GM15510 (cell line): ENCODE results near the gene BID.

Experiments
- POLR2A ChIP-seq: IDR thresholded peaks from 3 replicates; pipeline ENCODE4 v1.6.1; 2011; ENCODE audit warnings: borderline replicate concordance; ENCODE audit not compliant: insufficient read length; ENCODE audit errors: extremely low read depth

Gene BID

DNA sequence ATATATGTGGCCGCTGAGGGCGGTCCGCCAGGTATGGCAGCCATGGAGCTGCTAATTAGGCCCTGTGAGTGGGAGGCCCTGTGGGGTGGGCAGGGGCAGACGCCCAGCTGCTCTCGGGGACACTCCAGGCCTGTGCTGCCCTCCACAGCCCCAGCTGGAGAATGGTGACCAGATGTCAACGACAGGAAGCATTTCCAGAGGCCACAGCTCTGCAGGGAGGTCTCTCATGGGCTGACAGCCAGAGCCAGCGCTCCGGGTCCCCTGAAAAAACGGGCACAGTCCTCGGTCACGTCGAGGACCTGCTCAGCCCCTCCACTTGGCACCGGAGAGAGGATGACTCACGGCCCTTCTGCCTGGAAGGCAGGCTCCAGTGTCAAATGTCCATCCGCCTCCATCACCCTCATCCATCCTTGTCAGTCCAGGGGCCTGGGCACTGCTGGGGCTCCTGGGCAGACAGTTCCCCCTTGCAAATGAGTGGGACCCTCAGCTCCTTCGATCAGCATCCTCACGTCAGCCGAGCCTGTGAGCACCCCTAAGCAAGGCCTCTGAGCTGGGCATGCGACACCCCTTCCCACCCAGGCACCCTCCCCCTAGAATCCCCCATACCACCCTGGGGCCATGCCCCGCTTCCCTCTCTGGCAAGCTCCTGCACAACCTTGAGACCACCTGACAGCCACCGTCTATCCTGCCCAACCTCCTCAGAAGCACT, 1.9 kb downstream of the BID start:
- no peak for TF ChIP-seq POLR2A

DNA sequence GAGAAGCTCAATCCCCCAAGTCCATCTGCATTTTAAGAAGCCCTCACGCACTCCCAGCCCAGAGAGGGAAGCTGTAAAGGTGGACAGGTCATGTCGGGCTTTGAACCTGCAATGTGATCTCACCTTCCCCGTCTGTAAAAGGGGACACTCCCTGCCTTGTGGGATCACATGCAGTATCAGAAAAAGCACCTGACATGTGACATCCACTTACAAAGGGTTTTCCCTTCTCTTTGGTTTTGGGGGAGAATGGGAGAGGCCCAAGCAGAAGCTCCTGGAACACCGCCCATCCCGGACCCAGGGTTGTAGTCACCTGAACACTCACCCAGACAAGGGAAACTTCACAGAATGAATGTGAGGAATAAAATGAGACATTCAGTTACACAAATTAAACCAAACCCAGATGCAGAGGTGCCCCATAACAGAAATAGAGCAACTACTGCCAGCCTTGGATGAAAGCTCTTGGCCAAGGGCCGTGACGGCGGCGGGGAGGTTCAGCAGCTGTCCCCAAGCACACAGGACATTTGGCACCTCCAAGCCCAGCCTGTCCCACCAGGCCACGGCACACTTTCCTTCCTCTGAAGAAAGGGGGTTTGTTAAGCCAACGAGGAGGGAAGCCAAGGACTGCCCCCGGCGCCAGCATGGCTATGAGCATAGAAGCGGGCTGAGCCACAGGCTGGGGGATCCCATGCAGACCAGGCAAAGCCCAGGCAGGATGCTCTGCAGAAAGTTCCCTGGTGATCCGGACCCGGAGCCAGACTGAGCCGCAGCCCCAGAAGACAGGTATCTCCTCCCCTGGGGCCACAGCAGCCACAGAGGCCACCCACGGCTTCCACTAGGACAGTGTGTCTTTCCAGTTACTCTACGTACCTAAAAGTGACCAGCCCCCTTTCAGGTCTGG, 3.8 kb downstream of the BID start:
- no peak for TF ChIP-seq POLR2A

DNA sequence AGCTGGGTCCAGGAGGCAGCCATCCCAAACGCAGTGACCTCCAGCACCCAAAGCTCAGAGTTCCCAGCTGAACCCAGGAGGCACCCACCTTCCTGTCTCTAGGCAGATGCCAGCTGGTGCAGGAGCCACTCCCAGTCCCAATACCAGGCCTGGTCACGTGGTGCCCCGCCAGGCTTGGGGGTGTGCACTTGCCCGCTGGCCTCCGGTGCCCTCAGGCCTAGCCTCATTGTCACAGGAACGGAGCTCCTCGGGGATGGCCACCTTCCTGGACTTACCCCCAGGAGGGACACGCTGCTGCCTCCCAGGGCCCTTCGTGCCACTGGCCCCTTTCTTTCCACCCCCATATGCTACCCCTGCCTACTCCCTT, 4.6 kb downstream of the BID start:
- no peak for TF ChIP-seq POLR2A

DNA sequence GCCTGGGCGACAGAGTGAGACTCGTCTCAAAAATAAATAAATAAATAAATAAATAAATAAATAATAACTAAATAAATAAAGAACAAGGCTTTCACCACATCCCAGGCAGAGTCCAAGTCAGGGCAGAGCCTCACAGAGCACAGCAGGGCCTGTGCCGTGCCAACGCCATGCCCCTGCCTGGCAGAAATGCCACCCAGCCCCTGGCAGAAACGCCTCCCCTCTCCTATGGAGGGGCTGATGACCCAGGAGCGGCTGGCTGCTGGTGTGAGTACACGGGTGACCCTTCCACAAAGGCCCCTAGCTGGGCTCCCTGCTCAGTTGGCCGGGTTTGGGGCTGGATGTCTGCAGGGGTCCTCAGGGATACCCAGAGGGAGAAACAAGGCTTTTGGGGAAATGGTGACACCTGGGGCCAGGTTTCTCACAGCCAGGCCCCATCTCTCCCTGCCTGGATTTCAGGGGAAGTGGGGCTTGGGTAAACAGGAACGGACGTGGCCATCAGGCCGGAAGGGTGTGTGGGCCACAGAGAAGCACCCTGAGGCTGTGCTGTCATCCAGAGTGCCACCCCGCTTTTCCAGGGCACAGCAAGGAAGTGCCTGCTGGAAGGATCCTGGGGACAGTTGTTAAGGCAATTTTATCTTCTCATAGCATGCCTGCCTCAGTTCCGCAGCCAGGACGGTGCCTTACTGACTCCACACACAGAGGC, 5.1 kb downstream of the BID start:
- no peak for TF ChIP-seq POLR2A

DNA sequence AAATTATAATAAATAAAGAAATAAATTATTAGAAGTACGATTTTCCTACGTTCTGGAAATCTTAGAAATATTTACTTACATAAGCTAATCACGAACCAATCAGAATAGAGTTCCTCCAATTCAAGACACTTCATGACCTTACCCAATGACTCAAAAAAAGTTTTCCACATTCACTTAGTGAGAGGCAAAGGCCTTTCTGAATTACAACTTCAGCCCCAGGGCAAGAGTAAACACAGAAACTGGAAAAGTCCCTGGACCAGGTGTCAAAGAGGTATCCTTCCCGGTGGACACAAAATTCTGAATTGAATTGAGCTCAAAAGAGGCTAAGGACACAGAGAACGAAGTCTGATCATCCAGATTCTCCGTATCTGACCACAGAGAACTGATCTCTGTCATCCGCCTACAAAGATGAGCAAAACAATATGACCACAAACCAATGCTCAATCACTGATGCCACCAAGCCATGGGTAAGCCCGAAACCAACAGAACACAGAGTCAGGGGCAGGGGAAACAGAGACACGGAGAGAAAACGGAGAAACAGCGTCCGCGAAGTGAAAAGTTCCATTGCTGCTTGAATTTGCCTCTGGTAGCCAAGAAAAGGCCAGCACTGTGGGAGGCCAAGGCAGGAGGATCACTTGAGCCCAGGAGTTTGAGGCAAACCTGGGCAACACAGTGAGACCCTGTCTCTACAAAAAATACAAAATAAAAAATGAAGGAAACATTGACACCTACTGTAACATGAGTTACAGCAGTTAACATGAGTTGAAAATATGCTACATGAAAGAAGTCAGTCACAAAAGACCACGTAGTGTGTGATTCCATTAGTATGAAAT, 6.8 kb downstream of the BID start:
- no peak for TF ChIP-seq POLR2A

DNA sequence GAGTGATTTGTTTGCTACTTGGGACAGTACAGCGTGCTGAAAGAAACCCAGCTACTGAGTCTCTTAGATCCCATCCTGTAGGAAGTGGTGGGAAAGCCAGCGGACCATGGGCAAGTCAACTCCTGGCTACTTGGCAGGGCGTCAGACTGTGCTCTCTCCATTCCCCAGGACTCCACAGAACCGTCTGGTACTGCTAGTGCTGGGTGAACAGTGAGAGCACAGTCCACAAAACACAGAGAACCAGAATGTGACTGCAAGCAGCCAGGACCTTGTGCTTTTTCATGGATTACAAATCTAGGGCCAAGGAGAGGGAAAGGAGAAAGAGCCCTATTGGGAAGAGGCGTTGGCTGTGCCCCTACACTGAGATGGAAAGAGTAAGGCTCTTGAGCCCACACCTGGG, 10.2 kb downstream of the BID start:
- TF ChIP-seq POLR2A: no peak

DNA sequence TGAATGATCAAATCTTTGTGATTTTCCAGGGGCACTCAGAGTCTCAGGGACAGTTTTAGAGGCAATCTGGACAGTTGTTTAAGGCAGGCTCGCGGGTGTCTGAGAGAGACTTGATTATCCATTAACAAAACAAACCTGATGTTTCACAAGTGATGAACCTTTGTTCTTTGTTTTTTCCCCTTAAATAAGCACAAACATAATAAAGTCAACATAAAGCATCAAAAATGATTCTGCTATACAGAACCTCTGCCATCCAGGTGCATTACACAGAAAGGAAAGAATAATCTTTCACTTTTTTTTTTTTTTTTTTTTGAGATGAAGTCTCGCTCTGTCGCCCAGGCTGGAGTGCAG, 13.2 kb downstream of the BID start:
- no peak for TF ChIP-seq POLR2A

DNA sequence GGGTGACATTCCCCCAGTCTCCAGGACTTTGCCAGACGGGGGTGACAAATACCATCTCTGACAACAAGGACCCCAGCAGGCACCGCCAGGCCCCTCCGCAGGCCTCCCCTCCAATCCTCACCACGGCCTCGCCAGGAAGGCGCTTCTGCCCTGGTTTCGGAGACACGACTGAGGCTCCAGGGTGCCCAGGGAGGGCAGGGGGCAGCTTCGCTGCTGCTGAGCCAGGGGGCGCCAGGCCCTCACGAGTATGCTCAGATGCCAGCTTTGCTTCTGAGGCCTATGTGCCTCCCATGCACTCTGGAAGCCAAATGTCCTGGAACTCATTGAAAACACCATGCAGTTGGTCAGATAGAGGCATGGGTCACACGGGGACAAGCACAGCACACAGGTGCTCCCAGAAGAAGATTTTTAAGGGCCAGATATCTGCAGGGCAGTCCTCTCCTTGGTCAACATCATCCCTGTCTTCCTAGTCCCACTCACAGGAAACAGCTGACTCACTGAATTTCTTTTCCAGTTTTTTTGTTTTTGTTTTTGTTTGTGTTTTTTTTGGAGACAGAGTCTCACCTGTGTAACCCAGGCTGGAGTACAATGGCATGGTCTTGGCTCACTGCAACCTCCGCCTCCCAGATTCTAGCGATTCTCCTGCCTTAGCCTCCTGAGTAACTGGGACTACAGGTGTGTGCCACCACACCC, 19.9 kb downstream of the BID start:
- TF ChIP-seq POLR2A: no peak

DNA sequence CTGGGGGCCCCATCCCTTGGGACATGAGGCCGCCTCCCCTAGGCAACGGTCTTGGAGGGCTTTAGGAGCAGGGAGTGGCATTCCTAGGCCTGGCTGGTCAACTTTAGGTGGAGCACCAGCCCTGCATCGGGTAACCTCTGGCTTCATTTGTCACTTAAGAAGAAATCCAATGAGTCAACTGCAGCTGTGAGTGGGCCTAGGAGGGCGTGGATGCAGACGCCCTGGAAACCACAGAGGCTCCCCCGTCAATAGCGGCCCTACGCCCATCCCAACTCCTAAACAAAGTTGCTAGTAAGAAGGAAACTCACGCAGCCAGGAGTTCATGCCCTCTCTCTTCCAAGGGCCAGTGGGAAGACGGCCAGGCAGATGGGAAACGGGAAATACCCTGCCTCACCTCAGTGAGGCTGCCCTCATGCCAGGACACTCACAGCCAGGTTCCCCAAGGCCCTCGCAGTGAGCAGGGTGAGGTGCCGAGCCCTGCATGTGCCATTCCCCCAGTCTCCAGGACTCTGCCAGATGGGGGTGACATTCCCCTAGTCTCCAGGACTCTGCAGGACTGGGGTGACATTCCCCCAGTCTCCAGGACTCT, 20.8 kb downstream of the BID start:
- no peak for TF ChIP-seq POLR2A

DNA sequence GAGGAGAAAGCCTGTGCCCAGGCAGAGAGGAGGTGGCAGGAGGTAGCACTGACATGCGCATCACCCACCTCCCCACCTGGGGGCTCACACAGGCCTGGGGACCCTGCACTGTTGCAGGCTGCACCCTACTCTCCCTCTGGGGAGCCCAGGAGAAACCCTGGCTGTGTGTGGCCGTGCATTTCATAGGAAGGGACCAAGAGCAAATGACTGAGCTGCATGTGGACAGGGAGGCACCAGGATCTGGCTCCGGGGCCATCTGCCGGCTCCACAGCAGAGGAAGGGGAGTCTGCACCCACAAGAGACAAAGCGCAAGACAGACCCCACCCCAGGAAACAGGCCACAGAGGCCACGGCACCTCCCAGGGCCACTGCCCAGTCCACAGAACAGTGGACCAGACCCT, 22.7 kb downstream of the BID start:
- TF ChIP-seq POLR2A: no peak

DNA sequence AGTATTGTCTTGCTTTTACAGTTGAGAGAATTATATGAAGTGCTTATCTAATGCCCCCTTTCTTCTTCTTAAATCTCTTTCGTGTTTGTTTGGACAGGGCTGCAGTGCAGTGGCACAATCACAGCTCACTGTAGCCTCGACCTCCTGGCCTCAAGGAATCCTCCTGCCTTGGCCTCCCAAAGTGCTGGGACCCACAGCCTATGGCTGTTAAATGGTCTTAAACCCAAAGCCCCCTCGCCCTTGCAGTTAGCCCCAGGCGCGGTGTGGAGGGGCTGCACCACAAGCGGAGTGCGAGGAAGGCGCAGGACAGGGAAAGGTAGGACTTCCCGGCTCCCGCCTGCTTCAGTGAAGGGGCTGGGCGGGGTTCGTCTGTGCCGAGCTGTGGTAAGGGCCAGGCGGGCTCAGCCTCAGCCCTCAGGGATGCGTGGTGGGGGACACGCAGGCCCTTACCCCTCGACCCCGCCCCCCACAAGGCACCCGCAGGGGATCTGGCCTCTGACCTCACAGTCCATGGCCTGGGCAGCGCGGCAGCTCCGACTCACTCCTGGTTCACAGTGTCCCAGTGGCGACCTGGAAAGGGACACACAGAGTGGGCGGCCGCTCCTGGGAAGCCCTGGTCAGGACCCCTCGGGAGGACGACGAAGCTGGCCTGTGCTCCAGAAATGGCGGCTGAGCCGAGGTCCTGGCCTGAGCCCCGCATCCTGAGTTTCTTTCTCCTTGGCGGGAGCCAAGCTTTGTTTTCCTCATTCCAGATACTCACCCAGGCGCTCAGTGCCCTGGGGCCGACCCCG, 24.5 kb downstream of the BID start:
- TF ChIP-seq POLR2A: no peak

DNA sequence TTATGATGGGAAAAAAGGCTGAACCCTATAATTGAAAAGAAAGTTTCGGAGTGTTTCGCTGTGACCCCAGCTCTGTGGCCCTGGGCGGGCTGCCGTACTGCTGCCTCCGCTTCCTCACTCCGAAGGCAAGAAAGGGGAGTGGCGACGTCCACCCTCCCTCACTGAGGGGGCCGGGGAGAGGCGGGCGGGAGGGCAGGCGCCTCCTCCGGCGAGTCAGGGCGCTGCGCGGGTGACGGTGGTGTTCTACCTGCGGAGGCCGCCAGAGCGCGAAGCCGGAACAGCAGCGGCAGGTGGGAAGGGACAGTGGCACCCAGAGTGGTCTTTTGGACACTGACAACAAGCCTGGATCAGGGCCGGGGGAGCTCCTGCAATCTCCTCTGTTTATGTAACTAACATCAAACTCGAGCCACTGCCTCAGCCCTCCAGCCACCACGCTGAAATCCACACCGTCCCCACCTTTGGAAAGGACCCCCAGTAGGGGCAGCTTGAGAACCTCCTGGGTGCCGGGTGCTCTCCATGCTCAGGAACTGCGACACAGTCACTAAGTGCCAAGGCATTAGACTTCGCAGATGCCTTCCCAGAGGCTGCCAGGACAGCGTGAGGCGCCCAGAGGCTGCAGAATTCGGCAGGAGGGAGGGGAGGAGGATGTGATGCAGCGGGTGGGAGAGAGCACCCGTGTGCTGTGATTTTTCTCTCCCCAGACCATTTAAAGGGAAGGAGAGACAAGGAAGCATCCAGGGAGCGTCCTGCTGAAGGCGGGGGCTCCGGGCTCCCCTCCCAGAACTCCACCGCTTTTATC, 25.5 kb downstream of the BID start:
- no peak for TF ChIP-seq POLR2A
